T-helper 2 cell treated with Interferon-gamma antibody and Interleukin-4, amounts not matched to agents 100 ng/mL and 5 ng/mL, for 36 hours (primary cell): ENCODE results near the gene SVOPL. TPM values are rescaled to one million over a fixed set of nuclear protein-coding genes. Genes with fewer than 3 reads are reported as not detected.
"Not testable (repeated sequence)": the region's sequence is repeated elsewhere in the genome, so short reads cannot be mapped to it uniquely, and the experiment has no call there.

Source experiments
- intact Hi-C: fragments of 100-400 bp; cut with micrococcal nuclease; formaldehyde crosslinking; loops from one replicate; pipeline ENCODE4 v1.15.1; 2023
- total RNA-seq: library from RNA; stranded (reverse); gene quantifications from 2 replicates; pipeline ENCODE4 v1.2.3, GENCODE V29; 2022

The SVOPL gene
- total RNA-seq, 1 donor from 2014 or later: 1.0 TPM

- intact Hi-C loops: no loop called here
These were observed 4.0 kb upstream of the SVOPL start for GRCh38 chr7:138705167-138705566.

GRCh38 chr7:138701537-138701923, 368 bp upstream of the SVOPL start:
- intact Hi-C loops: no loop called here

- intact Hi-C loops: no loop called here
These were observed 1.5 kb downstream of the SVOPL start for GRCh38 chr7:138699661-138700060.

GRCh38 chr7:138698281-138698680, 2.9 kb downstream of the SVOPL start:
- intact Hi-C loops: no loop called here

- intact Hi-C loops: no loop called here
These were observed 3.5 kb downstream of the SVOPL start for GRCh38 chr7:138697535-138698182.

- intact Hi-C loops: not testable (repeated sequence)
These were observed 5.4 kb downstream of the SVOPL start for GRCh38 chr7:138695776-138696175.

- intact Hi-C loops: no loop called here
These were observed 6.1 kb downstream of the SVOPL start for GRCh38 chr7:138695106-138695505.

- intact Hi-C loops: no loop called here
These were observed 10.0 kb downstream of the SVOPL start for GRCh38 chr7:138691178-138691577.

- intact Hi-C loops: no loop called here
These were observed 10.7 kb downstream of the SVOPL start for GRCh38 chr7:138690495-138690894.

GRCh38 chr7:138688037-138688436, 13.1 kb downstream of the SVOPL start:
- intact Hi-C loops: not testable (repeated sequence)

GRCh38 chr7:138684340-138684739, 16.8 kb downstream of the SVOPL start:
- intact Hi-C loops: no loop called here

GRCh38 chr7:138679793-138680192, 21.4 kb downstream of the SVOPL start:
- intact Hi-C loops: no loop called here

- intact Hi-C loops: no loop called here
These were observed 30.6 kb downstream of the SVOPL start for GRCh38 chr7:138670594-138670993.

- intact Hi-C loops: no loop called here
These were observed 31.8 kb downstream of the SVOPL start for GRCh38 chr7:138669364-138669763.

- intact Hi-C loops: no loop called here
These were observed 32.2 kb downstream of the SVOPL start for GRCh38 chr7:138668946-138669345.

- intact Hi-C loops: no loop called here
These were observed 32.9 kb downstream of the SVOPL start for GRCh38 chr7:138668229-138668596.

GRCh38 chr7:138667535-138668228, 33.5 kb downstream of the SVOPL start:
- intact Hi-C loops: no loop called here

- intact Hi-C loops: no loop called here
These were observed 34.8 kb downstream of the SVOPL start for GRCh38 chr7:138666385-138666784.

GRCh38 chr7:138665669-138666140, 35.5 kb downstream of the SVOPL start:
- intact Hi-C loops: no loop called here

- intact Hi-C loops: no loop called here
These were observed 35.9 kb downstream of the SVOPL start for GRCh38 chr7:138665249-138665648.

- intact Hi-C loops: no loop called here
These were observed 37.1 kb downstream of the SVOPL start for GRCh38 chr7:138663725-138664710.

- intact Hi-C loops: no loop called here
These were observed 38.2 kb downstream of the SVOPL start for GRCh38 chr7:138662991-138663320.
